ENCODE data around the gene ETV4.

GRCh38 chr17:43553573-43553972 lies 7.4 kb upstream of the ETV4 start:
- no peak for TF ChIP-seq CTCF (IDR thresholded peaks at IDR 0.05)
- no peak for TF ChIP-seq POLR2A (IDR thresholded peaks at IDR 0.05)
